Occipital lobe (tissue), 2 donors: Measurements from ENCODE around the gene ZNRD2. TPM values are rescaled to one million over a fixed set of nuclear protein-coding genes. Genes with fewer than 3 reads are reported as not detected.
"Not testable (repeated sequence)": the region's sequence is repeated elsewhere in the genome, so short reads cannot be mapped to it uniquely, and the experiment has no call there.

Source experiments
- DNase-seq: peaks from one replicate; lab custom pipeline; 2025; lab: John Stamatoyannopoulos, UW
- total RNA-seq: library from RNA; depleted of rRNA; stranded (reverse); fragments of >200 nt; gene quantifications from one replicate; pipeline ENCODE4 v1.2.3, GENCODE V29; 2014

ZNRD2 gene
- 23.6 TPM for total RNA-seq

- peak; percentile 97 for DNase-seq
Measured at GRCh38 chr11:65569973-65570918, at the start of gene ZNRD2. TSS of gene ZNRD2 (plus strand) at chr11:65570477. CDS start at chr11:65570492, 15 bp downstream.

DNA sequence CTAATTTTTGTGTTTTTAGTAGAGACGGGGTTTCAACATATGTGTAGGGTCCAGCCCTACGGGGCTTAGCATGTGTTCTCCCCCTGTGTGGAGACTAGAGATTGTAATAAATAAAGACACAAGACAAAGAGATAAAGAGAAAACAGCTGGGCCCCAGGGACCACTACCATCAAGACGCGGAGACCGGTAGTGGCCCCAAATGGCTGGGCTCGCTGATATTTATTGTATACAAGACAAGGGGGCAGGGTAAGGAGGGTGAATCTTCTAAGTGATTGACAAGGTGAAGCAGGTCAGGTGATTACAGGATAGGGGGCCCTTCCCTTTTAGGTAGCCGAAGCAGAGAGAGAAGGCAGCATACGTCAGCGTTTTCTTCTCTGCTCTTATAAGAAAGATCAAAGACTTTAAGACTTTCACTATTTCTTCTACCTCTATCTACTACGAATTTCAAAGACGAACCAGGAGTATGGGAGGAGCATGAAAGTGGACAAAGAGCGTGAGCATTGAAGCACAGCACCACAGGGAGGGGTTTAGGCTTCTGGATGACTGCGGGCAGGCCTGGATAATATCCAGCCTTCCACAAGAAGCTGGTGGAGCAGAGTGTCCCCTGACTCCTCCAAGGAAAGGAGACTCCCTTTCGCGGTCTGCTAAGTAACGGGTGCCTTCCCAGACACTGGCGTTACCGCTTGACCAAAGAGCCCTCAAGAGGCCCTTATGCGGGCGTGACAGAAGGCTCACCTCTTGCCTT is 48.3 kb upstream of the ZNRD2 start:
- DNase-seq: not testable (repeated sequence)

DNA sequence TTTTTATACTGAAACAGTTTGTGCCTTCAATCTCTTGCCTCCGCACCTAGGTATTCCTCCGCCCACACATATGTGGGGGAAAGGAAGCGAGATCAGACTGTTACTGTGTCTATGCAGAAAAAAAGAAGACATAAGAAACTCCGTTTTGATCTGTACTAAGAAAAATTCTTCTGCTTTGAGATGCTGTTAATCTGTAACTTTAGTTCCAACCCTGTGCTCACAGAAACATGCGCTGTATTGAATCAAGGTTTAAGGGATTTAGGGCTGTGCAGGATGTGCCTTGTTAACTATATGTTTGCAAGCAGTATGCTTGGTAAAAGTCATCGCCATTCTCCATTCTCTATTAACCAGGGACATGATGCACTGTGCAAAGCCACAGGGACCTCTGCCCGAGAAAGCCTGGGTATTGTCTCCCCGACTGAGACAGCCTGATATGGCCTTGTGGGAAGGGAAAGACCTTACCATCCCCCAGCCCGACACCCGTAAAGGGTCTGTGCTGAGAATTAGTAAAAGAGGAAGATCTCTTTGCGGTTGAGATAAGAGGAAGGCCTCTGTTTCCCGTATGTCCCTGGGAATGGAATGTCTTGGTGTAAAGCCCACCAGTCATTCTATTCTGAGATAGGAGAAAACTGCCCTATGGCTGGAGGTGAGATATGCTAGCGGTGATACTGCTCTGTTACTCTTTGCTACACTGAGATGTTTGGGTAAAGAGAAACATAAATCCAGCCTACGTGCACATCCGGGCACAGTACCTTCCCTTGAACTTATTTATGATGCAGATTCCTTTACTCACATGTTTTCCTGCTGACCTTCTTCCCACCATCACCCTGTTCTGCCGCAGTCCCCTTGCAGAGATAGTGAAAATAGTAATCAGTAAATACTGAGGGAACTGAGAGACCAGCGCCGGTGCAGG is 47.3 kb upstream of the ZNRD2 start:
- not testable (repeated sequence) for DNase-seq

DNA sequence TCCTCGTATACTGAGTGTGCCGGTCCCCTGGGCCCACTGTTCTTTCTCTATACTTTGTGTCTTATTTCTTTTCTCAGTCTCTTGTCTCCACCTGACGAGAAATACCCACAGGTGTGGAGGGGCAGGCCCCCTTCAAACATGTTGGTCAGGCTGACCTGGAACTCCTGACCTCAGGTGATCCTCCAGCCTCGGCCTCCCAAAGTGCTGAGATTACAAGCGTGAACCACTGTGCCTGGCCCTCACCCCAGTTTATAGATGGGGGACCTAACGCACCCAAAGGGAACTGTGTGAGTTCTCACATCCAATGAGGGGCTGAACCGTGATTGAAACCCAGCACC is 46.7 kb upstream of the ZNRD2 start:
- not testable (repeated sequence) for DNase-seq

- no peak for DNase-seq
Measured at GRCh38 chr11:65524014-65524740, 46.1 kb upstream of the ZNRD2 start.

GRCh38 chr11:65524741-65525545 is 45.3 kb upstream of the ZNRD2 start, which contains the start of gene SCYL1:
TSS of gene SCYL1 (plus strand) at chr11:65525083. CDS start at chr11:65525154, 71 bp downstream.
- DNase-seq: peak; percentile 84

GRCh38 chr11:65525546-65526480 is 44.5 kb upstream of the ZNRD2 start:
- no peak for DNase-seq

- DNase-seq: no peak
Measured at GRCh38 chr11:65526744-65527143, 43.5 kb upstream of the ZNRD2 start.

- no peak for DNase-seq
Measured at GRCh38 chr11:65528819-65529350, 41.4 kb upstream of the ZNRD2 start.

DNA sequence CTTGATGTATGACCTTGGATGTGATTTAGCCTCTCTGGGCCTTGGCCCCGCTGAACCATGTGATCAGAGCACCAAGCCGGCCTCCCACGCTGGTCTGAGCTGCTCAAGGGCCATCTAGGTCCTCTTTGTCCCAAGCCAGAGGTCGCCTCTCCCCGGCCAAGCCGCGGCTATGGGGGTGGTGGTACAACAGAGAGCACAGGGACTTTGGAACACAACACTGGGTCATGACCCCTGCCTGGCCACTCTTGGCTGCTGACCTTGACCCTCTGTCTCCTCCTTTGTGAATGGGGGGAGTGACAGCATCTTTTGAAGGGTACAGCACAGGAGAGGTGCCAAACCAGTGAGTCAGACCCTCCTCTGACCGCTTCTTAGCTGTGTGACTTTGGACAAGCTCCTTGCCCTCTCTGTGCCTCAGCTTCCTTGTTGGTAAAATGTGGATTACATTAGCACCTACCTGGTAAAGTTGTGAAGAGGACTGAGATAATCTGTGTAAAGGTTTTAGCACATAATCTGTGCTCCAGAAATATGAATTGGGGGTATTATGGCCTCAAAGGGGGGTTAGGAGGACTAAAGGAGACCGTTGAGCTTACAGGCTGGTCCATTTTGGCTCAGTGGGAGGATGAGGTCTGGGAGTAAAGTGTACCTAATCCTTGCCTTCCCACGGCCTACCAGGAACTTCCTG is 40.7 kb upstream of the ZNRD2 start:
- no peak for DNase-seq

DNA sequence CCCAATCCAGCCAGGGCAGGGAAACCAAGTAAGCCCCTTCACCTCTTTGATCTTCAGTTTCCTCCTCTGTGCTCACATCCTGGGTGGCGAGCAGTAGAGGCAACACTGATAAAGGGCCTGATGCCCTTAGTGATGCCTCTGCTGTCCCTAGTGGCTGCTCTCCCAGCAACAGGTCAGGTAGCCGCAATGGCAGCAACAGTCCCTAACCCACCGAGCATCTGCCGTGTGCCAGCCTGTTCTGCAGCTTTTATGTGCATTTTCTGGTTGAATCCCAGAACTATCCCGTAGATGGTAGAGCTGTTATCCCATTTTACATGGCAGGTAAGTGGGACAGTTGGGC is 40.1 kb upstream of the ZNRD2 start:
- no peak for DNase-seq

DNA sequence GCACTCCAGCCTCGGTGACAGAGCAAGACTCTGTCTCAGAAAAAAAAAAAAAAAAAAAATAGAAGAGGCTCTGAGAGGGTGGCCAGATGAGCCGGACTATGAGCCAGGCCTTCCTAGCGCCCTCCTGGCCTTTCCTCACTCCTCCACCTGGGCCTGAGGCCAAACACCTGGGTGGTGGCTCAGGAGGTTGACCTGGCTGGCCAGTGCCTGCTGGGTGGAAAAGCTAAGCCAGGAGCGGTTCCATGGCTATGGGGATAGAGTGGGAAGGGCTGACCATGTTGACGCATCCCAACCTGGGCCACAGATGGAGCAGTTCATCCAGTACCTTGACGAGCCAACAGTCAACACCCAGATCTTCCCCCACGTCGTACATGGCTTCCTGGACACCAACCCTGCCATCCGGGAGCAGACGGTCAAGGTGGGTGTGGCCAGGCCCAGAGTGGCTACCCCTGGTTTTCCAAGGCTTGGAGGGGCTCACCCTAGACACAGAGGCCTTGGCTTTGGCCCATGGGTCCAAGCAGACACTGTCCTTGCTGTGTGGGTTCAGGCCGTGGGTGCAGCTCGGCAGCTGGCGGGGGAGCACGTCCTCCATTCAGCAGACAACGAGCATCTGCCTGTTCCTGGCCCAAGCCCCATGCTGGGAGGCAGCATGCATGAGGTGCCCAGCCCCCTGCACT is 37.8 kb upstream of the ZNRD2 start:
- no peak for DNase-seq

- DNase-seq: no peak
Measured at GRCh38 chr11:65535102-65535501, 35.2 kb upstream of the ZNRD2 start.

DNA sequence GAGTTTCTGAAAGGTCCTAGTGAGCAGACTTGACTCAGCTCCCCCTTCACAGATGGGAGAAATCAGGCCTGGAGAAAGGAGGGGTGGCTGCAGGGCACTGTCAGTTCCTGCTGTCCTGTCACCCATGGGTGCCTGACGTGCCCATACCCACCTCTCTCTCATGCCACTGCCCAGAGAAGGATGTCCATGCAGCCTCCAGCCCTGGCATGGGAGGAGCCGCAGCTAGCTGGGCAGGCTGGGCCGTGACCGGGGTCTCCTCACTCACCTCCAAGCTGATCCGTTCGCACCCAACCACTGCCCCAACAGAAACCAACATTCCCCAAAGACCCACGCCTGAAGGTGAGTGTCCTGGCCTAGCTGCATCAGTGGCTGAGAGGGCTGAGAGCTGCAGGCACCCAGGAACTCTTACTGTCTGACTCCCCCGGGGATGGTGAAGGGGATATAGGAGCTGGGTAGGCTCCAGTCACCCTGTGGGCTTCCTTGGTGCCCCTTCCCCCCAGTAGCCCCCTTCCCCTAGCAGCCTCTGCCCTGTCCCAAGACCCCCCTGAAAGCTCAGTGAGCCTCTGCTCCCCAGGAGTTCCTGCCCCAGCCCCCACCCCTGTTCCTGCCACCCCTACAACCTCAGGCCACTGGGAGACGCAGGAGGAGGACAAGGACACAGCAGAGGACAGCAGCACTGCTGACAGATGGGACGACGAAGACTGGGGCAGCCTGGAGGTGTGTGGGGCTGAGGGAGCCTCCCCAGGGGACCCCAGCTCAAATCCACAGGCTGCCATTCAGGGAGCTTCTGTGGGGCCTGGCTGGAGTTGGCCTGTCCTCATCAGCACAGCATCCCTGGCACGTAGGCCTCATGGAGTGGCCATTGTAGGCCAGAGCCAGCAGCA is 33.6 kb upstream of the ZNRD2 start:
- DNase-seq: no peak

GRCh38 chr11:65537296-65537597 is 33.0 kb upstream of the ZNRD2 start:
- no peak for DNase-seq

DNA sequence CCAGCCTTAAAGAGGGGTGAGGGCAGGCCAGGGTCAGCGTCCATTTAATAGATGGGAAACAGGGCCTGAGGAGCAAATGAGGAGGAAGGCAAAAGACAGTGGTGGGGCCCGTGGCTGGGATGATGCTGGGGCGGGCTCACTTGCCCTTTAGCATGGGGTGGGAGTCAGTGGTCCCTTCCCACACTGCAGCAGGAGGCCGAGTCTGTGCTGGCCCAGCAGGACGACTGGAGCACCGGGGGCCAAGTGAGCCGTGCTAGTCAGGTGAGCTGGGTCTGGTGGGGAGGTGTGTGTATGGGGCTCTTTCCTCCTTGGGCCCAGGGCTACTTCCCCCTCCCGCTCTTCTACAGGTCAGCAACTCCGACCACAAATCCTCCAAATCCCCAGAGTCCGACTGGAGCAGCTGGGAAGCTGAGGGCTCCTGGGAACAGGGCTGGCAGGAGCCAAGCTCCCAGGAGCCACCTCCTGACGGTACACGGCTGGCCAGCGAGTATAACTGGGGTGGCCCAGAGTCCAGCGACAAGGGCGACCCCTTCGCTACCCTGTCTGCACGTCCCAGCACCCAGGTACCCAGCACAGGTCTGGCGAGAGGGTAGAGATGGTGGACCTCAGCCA is 32.6 kb upstream of the ZNRD2 start:
- DNase-seq: no peak
